GM19193 (cell line): Measurements from ENCODE around the gene SRRM4.

Experiments
- POLR2A ChIP-seq: IDR thresholded peaks from 4 replicates; pipeline ENCODE4 v1.6.1; 2011; ENCODE audit not compliant: insufficient read depth, insufficient read length; ENCODE audit errors: extremely low read depth

SRRM4 gene

GRCh38 chr12:119178544-119179334, 197.4 kb downstream of the SRRM4 start, which contains the start of gene HSPB8:
Gene HSPB8, plus strand, starts transcription at chr12:119178931. Its CDS starts 382 bp downstream, at chr12:119179313.
- TF ChIP-seq POLR2A, result no peak

GRCh38 chr12:119179335-119180021, 198.1 kb downstream of the SRRM4 start:
- no peak for TF ChIP-seq POLR2A

- no peak for TF ChIP-seq POLR2A
Observed at GRCh38 chr12:119180380-119181040, 199.2 kb downstream of the SRRM4 start.

- TF ChIP-seq POLR2A, result no peak
Observed at GRCh38 chr12:119181202-119181601, 199.9 kb downstream of the SRRM4 start.

GRCh38 chr12:119181944-119182343, 200.6 kb downstream of the SRRM4 start:
- no peak for TF ChIP-seq POLR2A

- TF ChIP-seq POLR2A, result no peak
Observed at GRCh38 chr12:119182701-119183493, 201.6 kb downstream of the SRRM4 start.

- TF ChIP-seq POLR2A, result no peak
Observed at GRCh38 chr12:119183942-119184695, 202.8 kb downstream of the SRRM4 start.

- TF ChIP-seq POLR2A, result no peak
Observed at GRCh38 chr12:119195256-119195655, 213.9 kb downstream of the SRRM4 start.

GRCh38 chr12:119198440-119198839, 217.1 kb downstream of the SRRM4 start:
- TF ChIP-seq POLR2A, result no peak

GRCh38 chr12:119200601-119201000, 219.3 kb downstream of the SRRM4 start:
- no peak for TF ChIP-seq POLR2A

GRCh38 chr12:119201789-119202543, 220.6 kb downstream of the SRRM4 start:
- TF ChIP-seq POLR2A, result no peak

GRCh38 chr12:119202544-119202943, 221.2 kb downstream of the SRRM4 start:
- TF ChIP-seq POLR2A, result no peak

- TF ChIP-seq POLR2A, result no peak
Observed at GRCh38 chr12:119204131-119204530, 222.8 kb downstream of the SRRM4 start.
